CD14-positive monocyte (primary cell): ENCODE results near the gene MAK. TPM values are rescaled to one million over a fixed set of nuclear protein-coding genes. Genes with fewer than 3 reads are reported as not detected.

Experiments
- DNase-seq, 3 donors: peaks; one replicate each; pipeline ENCODE4 v3.0.0-alpha.2; 2011 to 2022
- H2AFZ ChIP-seq: 2 replicates; pipeline ENCODE4 v1.6.0; 2012; ENCODE audit warnings: mild to moderate bottlenecking, low read depth, low read length, inconsistent platforms; ENCODE audit not compliant: insufficient read depth, poor library complexity, severe bottlenecking
- H3K27ac ChIP-seq, 2 donors: 1 replicate in 1 of 2; 2 replicates in 1 of 2; pipeline ENCODE4 v1.5.1; 2012 to 2013; ENCODE audit warnings: low read length in 2 of 2, control low read depth in 1 of 2, inconsistent platforms in 1 of 2, low read depth in 1 of 2, mild to moderate bottlenecking in 1 of 2
- H3K27me3 ChIP-seq, 2 donors: one replicate each; pipeline versions ENCODE4 v1.6.0 to v1.6.1; 2011 to 2013; ENCODE audit warnings: low read length in 2 of 2; ENCODE audit not compliant: control insufficient read depth in 2 of 2, insufficient read depth in 2 of 2
- H3K36me3 ChIP-seq, 2 donors: replicated peaks in 1 of 2; 1 replicate in 1 of 2; 2 replicates in 1 of 2; pipeline versions ENCODE4 v1.5.1 to v1.6.1; 2012 to 2013; ENCODE audit warnings: low read length in 2 of 2, control low read depth in 1 of 2, inconsistent platforms in 1 of 2, mild to moderate bottlenecking in 1 of 2; ENCODE audit not compliant: insufficient read depth in 2 of 2, control insufficient read depth in 1 of 2
- H3K4me1 ChIP-seq, 2 donors: 1 replicate in 1 of 2; 2 replicates in 1 of 2; pipeline versions ENCODE4 v1.5.1 to v1.6.1; 2012 to 2013; ENCODE audit warnings: low read length in 2 of 2, control low read depth in 1 of 2, inconsistent platforms in 1 of 2, mild to moderate bottlenecking in 1 of 2, moderate library complexity in 1 of 2; ENCODE audit not compliant: insufficient read depth in 2 of 2, control insufficient read depth in 1 of 2
- H3K4me2 ChIP-seq: replicated peaks from 2 replicates; pipeline ENCODE3; 2012; ENCODE audit warnings: low read length, moderate library complexity, mild to moderate bottlenecking; ENCODE audit not compliant: poor library complexity, severe bottlenecking; ENCODE audit errors: extremely low read depth
- H3K4me3 ChIP-seq, 3 experiments: fragments of 200-600 bp in 1 of 3; sonication (generic) in 1 of 3; replicated peaks in 1 of 3; 1 replicate in 2 of 3; 2 replicates in 1 of 3; pipeline ENCODE4 v1.5.1; 2011 to 2013; ENCODE audit warnings: low read length in 3 of 3, mild to moderate bottlenecking in 3 of 3, control low read depth in 2 of 3, low read depth in 2 of 3, inconsistent platforms in 1 of 3, moderate library complexity in 1 of 3
- H3K79me2 ChIP-seq: 2 replicates; pipeline ENCODE4 v1.6.0; 2012; ENCODE audit warnings: mild to moderate bottlenecking, control low read depth, inconsistent platforms, low read length, moderate library complexity; ENCODE audit not compliant: insufficient read depth
- H3K9ac ChIP-seq: 2 replicates; pipeline ENCODE4 v1.6.0; 2017; ENCODE audit warnings: low read length, mild to moderate bottlenecking; ENCODE audit not compliant: insufficient read depth, poor library complexity, severe bottlenecking
- H3K9me3 ChIP-seq, 2 donors: replicated peaks in 1 of 2; 1 replicate in 1 of 2; 2 replicates in 1 of 2; pipeline versions ENCODE4 v1.5.1 to v1.6.1; 2012 to 2013; ENCODE audit warnings: low read length in 2 of 2, control low read depth in 1 of 2; ENCODE audit not compliant: control insufficient read depth in 1 of 2, insufficient read depth in 1 of 2
- H4K20me1 ChIP-seq: 2 replicates; pipeline ENCODE4 v1.6.0; 2012; ENCODE audit warnings: mild to moderate bottlenecking, low read length, control low read depth, moderate library complexity; ENCODE audit not compliant: insufficient read depth
- H3K27ac Mint-ChIP-seq, 7 donors: one replicate each; pipeline ENCODE4 v1.8.0; 2020; ENCODE audit warnings: mild to moderate bottlenecking in 7 of 7, mixed read lengths in 7 of 7, moderate library complexity in 6 of 7, inconsistent platforms in 2 of 7
- H3K27me3 Mint-ChIP-seq, 3 donors: one replicate each; pipeline ENCODE4 v1.8.0; 2021 to 2022; ENCODE audit warnings: low read depth in 3 of 3, mild to moderate bottlenecking in 3 of 3, mixed read lengths in 3 of 3, moderate library complexity in 3 of 3, inconsistent platforms in 1 of 3
- H3K36me3 Mint-ChIP-seq, 2 donors: one replicate each; pipeline ENCODE4 v1.8.0; 2020; ENCODE audit warnings: mixed read lengths in 2 of 2, inconsistent platforms in 1 of 2, mild to moderate bottlenecking in 1 of 2
- H3K4me1 Mint-ChIP-seq: one replicate; pipeline ENCODE4 v1.8.0; 2020; ENCODE audit warnings: mild to moderate bottlenecking, mixed read lengths
- H3K4me3 Mint-ChIP-seq, 2 donors: one replicate each; pipeline ENCODE4 v1.8.0; 2020; ENCODE audit warnings: mild to moderate bottlenecking in 2 of 2, mixed read lengths in 2 of 2, moderate library complexity in 1 of 2
- H3K9me3 Mint-ChIP-seq, 7 donors: one replicate each; pipeline ENCODE4 v1.8.0; 2020 to 2022; ENCODE audit warnings: mixed read lengths in 7 of 7, mild to moderate bottlenecking in 6 of 7, moderate library complexity in 6 of 7, inconsistent platforms in 2 of 7
- WGBS: methylation state at CpG from one replicate; pipeline ENCODE4 v1.1.5; 2013; ENCODE audit warnings: missing lambda C conversion rate; ENCODE audit not compliant: insufficient coverage; 5-methylcytosine and 5-hydroxymethylcytosine counted together
- intact Hi-C, 2 donors: fragments of 100-400 bp; cut with micrococcal nuclease; formaldehyde crosslinking; loops; one replicate each; pipeline versions ENCODE4 v1.15.0 to v1.15.1; 2023
- polyA plus RNA-seq, 3 donors: library from polyadenylated mRNA; depleted of rRNA in 1 of 3; unstranded in 2 of 3; stranded (reverse) in 1 of 3; fragments of 300-500 nt in 2 of 3; fragments of >200 nt in 1 of 3; fragmentation: Illumina TruSeq in 2 of 3; gene quantifications; 1 replicate in 2 of 3; 2 replicates in 1 of 3; pipeline ENCODE4 v1.2.3, GENCODE V29; 2012 to 2021
- TF ChIP-seq, protein P1 (sequence below): fragments of 200-600 bp; IDR thresholded peaks from one replicate; pipeline ENCODE4 v1.8.0; 2022; ENCODE audit warnings: antibody characterized with exemption, mild to moderate bottlenecking

The MAK gene
- polyA plus RNA-seq, 3 donors, result 0.68 to 1.4 (median 0.76) TPM

DNA sequence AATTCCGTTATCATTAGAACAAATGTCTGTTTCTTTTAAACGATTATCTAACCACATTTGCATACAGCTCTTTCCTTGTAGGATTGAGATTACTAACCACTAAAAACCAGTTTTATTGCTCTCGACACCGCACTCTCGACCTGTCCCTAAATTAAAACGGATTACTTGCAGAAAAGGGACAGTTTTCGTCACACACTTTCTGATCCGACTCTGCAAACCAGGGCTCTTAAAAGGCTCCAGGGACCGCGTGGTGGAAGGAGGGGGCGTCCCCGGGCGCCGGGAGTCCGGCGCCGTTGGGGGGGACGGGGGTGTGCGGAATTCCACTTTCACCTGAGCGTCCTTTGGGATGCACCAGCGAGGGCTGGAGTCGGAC is 731 bp downstream of the MAK start:
- Mint-ChIP-seq H3K36me3 (peaks cover 0 to 6% of the 10 kb centered on the region in 2 donors), H3K9me3 (peaks cover 0 to 16% (median 6%) of the 10 kb centered on the region in 7 donors), H3K27me3 (peaks cover 44 to 61% (median 45%) of the 10 kb centered on the region in 3 donors), H3K4me3 (peak overlapping the region; percentile 83 to 94), H3K4me1 (peaks cover 20% of the 10 kb centered on the region), H3K27ac (peak overlapping the region in 5 of 7 donors; percentile 64 to 96 (median 91))
- H3K27me3 ChIP-seq, result peaks cover 30 to 42% of the 10 kb centered on the region in 2 donors
- H4K20me1 ChIP-seq, result no peaks in the 10 kb centered on the region
- WGBS, result 0% methylated on average over 17 of the region's 22 CpGs
- no peaks in the 10 kb centered on the region for H3K36me3 ChIP-seq
- H2AFZ ChIP-seq, result peak overlapping the region; percentile 73
- intact Hi-C loops, result no loop called here
- DNase-seq, result no peak
- H3K27ac ChIP-seq, result peak overlapping the region in 1 of 2 donors; percentile 86
- H3K9ac ChIP-seq, result peak overlapping the region; percentile 75
- peak overlapping the region; percentile 72 to 81 (median 76) for H3K4me3 ChIP-seq
- TF ChIP-seq, protein P1, sequence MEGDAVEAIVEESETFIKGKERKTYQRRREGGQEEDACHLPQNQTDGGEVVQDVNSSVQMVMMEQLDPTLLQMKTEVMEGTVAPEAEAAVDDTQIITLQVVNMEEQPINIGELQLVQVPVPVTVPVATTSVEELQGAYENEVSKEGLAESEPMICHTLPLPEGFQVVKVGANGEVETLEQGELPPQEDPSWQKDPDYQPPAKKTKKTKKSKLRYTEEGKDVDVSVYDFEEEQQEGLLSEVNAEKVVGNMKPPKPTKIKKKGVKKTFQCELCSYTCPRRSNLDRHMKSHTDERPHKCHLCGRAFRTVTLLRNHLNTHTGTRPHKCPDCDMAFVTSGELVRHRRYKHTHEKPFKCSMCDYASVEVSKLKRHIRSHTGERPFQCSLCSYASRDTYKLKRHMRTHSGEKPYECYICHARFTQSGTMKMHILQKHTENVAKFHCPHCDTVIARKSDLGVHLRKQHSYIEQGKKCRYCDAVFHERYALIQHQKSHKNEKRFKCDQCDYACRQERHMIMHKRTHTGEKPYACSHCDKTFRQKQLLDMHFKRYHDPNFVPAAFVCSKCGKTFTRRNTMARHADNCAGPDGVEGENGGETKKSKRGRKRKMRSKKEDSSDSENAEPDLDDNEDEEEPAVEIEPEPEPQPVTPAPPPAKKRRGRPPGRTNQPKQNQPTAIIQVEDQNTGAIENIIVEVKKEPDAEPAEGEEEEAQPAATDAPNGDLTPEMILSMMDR, result no peak
- H3K9me3 ChIP-seq, result peaks cover 3 to 5% of the 10 kb centered on the region in 2 donors
- H3K79me2 ChIP-seq, result no peaks in the 10 kb centered on the region
- peak overlapping the region; percentile 92 for H3K4me2 ChIP-seq
- H3K4me1 ChIP-seq, result peaks cover 20 to 26% of the 10 kb centered on the region in 2 donors

DNA sequence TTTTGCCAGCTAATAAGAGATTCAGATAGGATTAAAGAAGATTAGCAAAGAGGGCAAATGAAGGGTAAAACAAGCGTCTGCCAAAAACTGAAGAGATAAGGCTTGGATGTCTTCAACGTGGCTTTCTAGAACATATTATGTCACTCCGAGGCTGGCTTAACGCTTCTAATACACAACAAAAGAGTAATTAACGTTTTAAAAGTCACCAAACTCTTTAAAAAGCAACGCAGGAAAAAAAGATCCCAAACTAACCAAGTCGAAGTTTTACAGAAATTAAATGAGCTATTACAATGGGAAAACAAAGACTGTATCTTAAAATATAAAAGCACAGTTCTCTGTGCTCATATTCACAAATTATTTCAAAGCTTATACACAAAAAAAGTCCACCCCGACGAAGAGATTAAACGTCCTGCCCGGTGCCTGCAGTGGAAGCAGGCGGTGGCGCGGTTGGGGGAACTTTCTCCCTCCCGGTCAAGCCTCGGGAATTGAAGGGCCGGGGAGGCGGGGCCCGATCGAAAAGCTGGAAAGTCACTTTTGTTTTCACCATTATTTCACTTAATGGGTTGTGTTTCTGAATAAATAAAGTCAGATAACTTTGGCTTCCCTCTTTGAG is 1.2 kb downstream of the MAK start:
- Histone ChIP-seq H2AFZ (peak overlapping the region; percentile 73), H4K20me1 (no peaks in the 10 kb centered on the region), H3K79me2 (no peaks in the 10 kb centered on the region), H3K27me3 (peaks cover 30 to 42% of the 10 kb centered on the region in 2 donors), H3K4me3 (peak overlapping the region; percentile 72 to 81 (median 76)), H3K27ac (no peak overlapping the region), H3K9me3 (peaks cover 3 to 5% of the 10 kb centered on the region in 2 donors), H3K9ac (no peak overlapping the region), H3K4me1 (peaks cover 20 to 27% of the 10 kb centered on the region in 2 donors), H3K4me2 (peak overlapping the region; percentile 92), H3K36me3 (no peaks in the 10 kb centered on the region)
- H3K36me3 Mint-ChIP-seq, result peaks cover 0 to 6% of the 10 kb centered on the region in 2 donors
- TF ChIP-seq, protein P1, result no peak
- H3K4me3 Mint-ChIP-seq, result peak overlapping the region; percentile 83 to 94
- intact Hi-C loops, result no loop called here
- peak overlapping the region in 3 of 7 donors; percentile 55 to 94 (median 64) for H3K27ac Mint-ChIP-seq
- peaks cover 20% of the 10 kb centered on the region for H3K4me1 Mint-ChIP-seq
- WGBS, result 6% methylated on average over 7 of the region's 20 CpGs
- H3K27me3 Mint-ChIP-seq, result peaks cover 43 to 58% (median 45%) of the 10 kb centered on the region in 3 donors
- H3K9me3 Mint-ChIP-seq, result peaks cover 0 to 14% (median 6%) of the 10 kb centered on the region in 7 donors
- DNase-seq, result no peak
